ENCODE data around the gene KMT2C. TPM values are rescaled to one million over a fixed set of nuclear protein-coding genes. Genes with fewer than 3 reads are reported as not detected.

Gene KMT2C
- total RNA-seq, 1 experiment from 2014 or later, result 45.4 TPM

GRCh38 chr7:152480664-152481063, 44.9 kb upstream of the KMT2C start:
- ChIA-PET CTCF (no interaction called here), POLR2A (no interaction called here)
- no peak for ATAC-seq
- H3K27ac Mint-ChIP-seq, result no peak overlapping the region
- no peaks in the 10 kb centered on the region for H3K36me3 Mint-ChIP-seq
- no peaks in the 10 kb centered on the region for H3K9me3 Mint-ChIP-seq
- TF ChIP-seq SOX15 (CRISPR knock-in tag; IDR thresholded peaks at IDR 0.05) (no peak), ATF3 (CRISPR knock-in tag; conservative IDR thresholded peaks at IDR 0.05) (no peak), IRF1 (CRISPR knock-in tag; IDR thresholded peaks at IDR 0.05) (no peak), USF1 (CRISPR knock-in tag; IDR thresholded peaks at IDR 0.05) (no peak), FOXP4 (CRISPR knock-in tag; IDR thresholded peaks at IDR 0.05) (no peak), HMGA2 (CRISPR knock-in tag; IDR thresholded peaks at IDR 0.05) (no peak)
- H3K4me1 Mint-ChIP-seq, result no peaks in the 10 kb centered on the region
- no peaks in the 10 kb centered on the region for H3K27me3 Mint-ChIP-seq (ENCODE audit: low read depth)
- no peak overlapping the region for H3K4me3 Mint-ChIP-seq
- no peak for DNase-seq (ENCODE audit: low spot score)

- Mint-ChIP-seq H3K27ac (no peak overlapping the region), H3K4me3 (no peak overlapping the region), H3K27me3 (ENCODE audit: low read depth) (no peaks in the 10 kb centered on the region), H3K36me3 (no peaks in the 10 kb centered on the region), H3K9me3 (no peaks in the 10 kb centered on the region), H3K4me1 (no peaks in the 10 kb centered on the region)
- DNase-seq (ENCODE audit: low spot score), result no peak
- TF ChIP-seq CBFB (CRISPR knock-in tag; IDR thresholded peaks at IDR 0.05; ENCODE audit: low read depth), result no peak
- no peak for TF ChIP-seq ELF4 (CRISPR knock-in tag; IDR thresholded peaks at IDR 0.05; ENCODE audit: low read depth)
- no peak for TF ChIP-seq TCF7 (CRISPR knock-in tag; IDR thresholded peaks at IDR 0.05; ENCODE audit: low read depth)
- TF ChIP-seq FOXP4 (CRISPR knock-in tag; IDR thresholded peaks at IDR 0.05), result no peak
- no peak for TF ChIP-seq GRHL2 (CRISPR knock-in tag; IDR thresholded peaks at IDR 0.05; ENCODE audit: insufficient replicate concordance, severe bottlenecking)
- TF ChIP-seq SMAD4 (CRISPR knock-in tag; IDR thresholded peaks at IDR 0.05), result no peak
- ATAC-seq, result no peak
- CTCF ChIA-PET, result no interaction called here
- POLR2A ChIA-PET, result no interaction called here
Observed at GRCh38 chr7:152479595-152479994, 43.8 kb upstream of the KMT2C start.

- ChIA-PET POLR2A (no interaction called here), CTCF (interaction anchor here (0.6 kb wide), 1 partner anchor 39 kb away, joined by 3 read pairs; no protein-coding TSS in a partner anchor)
- H3K27ac Mint-ChIP-seq, result no peak overlapping the region
- TF ChIP-seq MXD4 (CRISPR knock-in tag; IDR thresholded peaks at IDR 0.05; ENCODE audit: borderline replicate concordance) (no peak), NFYB (CRISPR knock-in tag; conservative IDR thresholded peaks at IDR 0.05; ENCODE audit: low read depth) (no peak), ESRRA (CRISPR knock-in tag; IDR thresholded peaks at IDR 0.05; ENCODE audit: borderline replicate concordance) (no peak), MAX (CRISPR knock-in tag; IDR thresholded peaks at IDR 0.05) (no peak), NR2C2 (CRISPR knock-in tag; IDR thresholded peaks at IDR 0.05) (no peak), TCF7 (CRISPR knock-in tag; IDR thresholded peaks at IDR 0.05; ENCODE audit: low read depth) (no peak), STAT6 (CRISPR knock-in tag; conservative IDR thresholded peaks at IDR 0.05; ENCODE audit: low read depth) (no peak)
- ATAC-seq (no peak), DNase-seq (ENCODE audit: low spot score) (no peak)
- H3K9me3 Mint-ChIP-seq, result no peaks in the 10 kb centered on the region
- H3K36me3 Mint-ChIP-seq, result no peaks in the 10 kb centered on the region
- H3K4me3 Mint-ChIP-seq, result no peak overlapping the region
- H3K27me3 Mint-ChIP-seq (ENCODE audit: low read depth), result no peaks in the 10 kb centered on the region
- H3K4me1 Mint-ChIP-seq, result no peaks in the 10 kb centered on the region
Observed at GRCh38 chr7:152478140-152478539, 42.3 kb upstream of the KMT2C start.
